Endothelial cell of umbilical vein (primary cell): Measurements from ENCODE around the gene CPHXL. TPM values are rescaled to one million over a fixed set of nuclear protein-coding genes. Genes with fewer than 3 reads are reported as not detected.

ENCODE experiments used
- Bru-seq: library from RNA; stranded (reverse); fragments of 400-500 nt; gene quantifications from one replicate; lab custom pipeline; 2021; lab: Mats Ljungman, UMichigan
- BruChase-seq, 2 experiments: library from RNA; stranded (reverse); fragments of 400-500 nt; gene quantifications; one replicate each; lab custom pipeline; 2021; lab: Mats Ljungman, UMichigan
- BruUV-seq: library from RNA; stranded (reverse); fragments of 400-500 nt; replicated peaks from 2 replicates; lab custom pipeline; 2021; lab: Mats Ljungman, UMichigan
- CTCF ChIA-PET: fragments of 300-600, 350-600 bp; sonication (Branson Sonifier 250); formaldehyde crosslinking; loops from one replicate; lab custom pipeline; 2021; ENCODE audit warnings: antibody characterized with exemption, inconsistent platforms; lab: Charles Lee
- POLR2A ChIA-PET: fragments of 300-600, 350-600 bp; sonication (Branson Sonifier 250); formaldehyde crosslinking; loops from one replicate; lab custom pipeline; 2021; ENCODE audit warnings: antibody characterized with exemption, inconsistent platforms; lab: Charles Lee
- DNase-seq: peaks from one replicate; pipeline ENCODE4 v3.0.0-alpha.2; 2011; ENCODE audit warnings: low read depth, low spot score
- FAIRE-seq: peaks from 2 replicates; lab custom pipeline; 2011; peaks lifted over from hg19 to GRCh38; lab: Jason Lieb, UNC
- H2AFZ ChIP-seq: 2 replicates; pipeline ENCODE4 v1.6.0; 2012; ENCODE audit warnings: low read depth, low read length, control low read depth, inconsistent platforms
- H3K27ac ChIP-seq: 2 replicates; pipeline ENCODE4 v1.5.1; 2011; ENCODE audit warnings: low read depth, mild to moderate bottlenecking, control low read depth, low read length, moderate library complexity; ENCODE audit not compliant: insufficient read depth
- H3K27me3 ChIP-seq, 2 experiments: 2 replicates each; pipeline versions ENCODE4 v1.6.0 to v1.6.1; 2011; ENCODE audit warnings: low read length in 2 of 2, mixed read lengths in 1 of 2; ENCODE audit not compliant: control insufficient read depth in 2 of 2, insufficient read depth in 2 of 2
- H3K36me3 ChIP-seq, 2 experiments: 2 replicates in 1 of 2; 3 replicates in 1 of 2; pipeline ENCODE4 v1.5.1; 2011; ENCODE audit warnings: low read length in 2 of 2, mild to moderate bottlenecking in 1 of 2, moderate library complexity in 1 of 2; ENCODE audit not compliant: control insufficient read depth in 2 of 2, insufficient read depth in 2 of 2; ENCODE audit errors: extremely low read depth in 1 of 2
- H3K4me1 ChIP-seq: 3 replicates; pipeline ENCODE4 v1.5.1; 2011; ENCODE audit warnings: mild to moderate bottlenecking, low read length; ENCODE audit not compliant: control insufficient read depth, insufficient read depth; ENCODE audit errors: extremely low read depth
- H3K4me2 ChIP-seq: 2 replicates; pipeline ENCODE4 v1.6.1; 2011; ENCODE audit warnings: low read length, control low read depth, mixed read lengths; ENCODE audit not compliant: insufficient read depth
- H3K4me3 ChIP-seq, 3 experiments: fragments of 200-600 bp in 1 of 3; sonication (generic), shearing (Covaris generic) in 1 of 3; replicated peaks in 1 of 3; 2 replicates each; pipeline ENCODE4 v1.5.1; 2011 to 2016; ENCODE audit warnings: control low read depth in 3 of 3, low read length in 3 of 3, mild to moderate bottlenecking in 2 of 3, inconsistent platforms in 1 of 3, low read depth in 1 of 3, moderate library complexity in 1 of 3; ENCODE audit not compliant: insufficient read depth in 1 of 3
- H3K79me2 ChIP-seq: 2 replicates; pipeline ENCODE4 v1.6.0; 2012; ENCODE audit warnings: low read length, inconsistent platforms; ENCODE audit not compliant: control insufficient read depth, insufficient read depth
- H3K9ac ChIP-seq: replicated peaks from 2 replicates; pipeline ENCODE3; 2011; ENCODE audit warnings: low read length, control low read depth; ENCODE audit not compliant: insufficient read depth; ENCODE audit errors: extremely low read depth
- H3K9me1 ChIP-seq: replicated peaks from 3 replicates; pipeline ENCODE4 v1.6.0; 2011; ENCODE audit warnings: mild to moderate bottlenecking, low read length; ENCODE audit not compliant: control insufficient read depth, insufficient read depth; ENCODE audit errors: extremely low read depth
- H3K9me3 ChIP-seq: replicated peaks from 2 replicates; pipeline ENCODE4 v1.5.1; 2012; ENCODE audit warnings: low read length, inconsistent platforms; ENCODE audit not compliant: control insufficient read depth, insufficient read depth
- H4K20me1 ChIP-seq: replicated peaks from 2 replicates; pipeline ENCODE3; 2011; ENCODE audit warnings: mild to moderate bottlenecking, low read length; ENCODE audit not compliant: control insufficient read depth, insufficient read depth; ENCODE audit errors: extremely low read depth
- CTCF ChIP-seq, 2 donors: IDR thresholded peaks; 1 replicate in 1 of 2; 2 replicates in 1 of 2; pipeline ENCODE4 v1.5.1; 2011; ENCODE audit warnings: low read length in 2 of 2, mild to moderate bottlenecking in 2 of 2, moderate library complexity in 2 of 2, control low read depth in 1 of 2, inconsistent platforms in 1 of 2, low read depth in 1 of 2; ENCODE audit not compliant: insufficient read depth in 1 of 2; ENCODE audit errors: extremely low read depth in 1 of 2
- EZH2 ChIP-seq: IDR thresholded peaks from 2 replicates; pipeline ENCODE4 v1.6.1; 2012; ENCODE audit warnings: borderline replicate concordance, low read depth, mild to moderate bottlenecking, moderate library complexity, low read length, inconsistent platforms; ENCODE audit not compliant: severe bottlenecking
- FOS ChIP-seq: IDR thresholded peaks from 2 replicates; pipeline ENCODE4 v1.6.1; 2011; ENCODE audit warnings: mild to moderate bottlenecking, low read length, moderate library complexity, borderline replicate concordance; ENCODE audit not compliant: insufficient read depth
- GATA2 ChIP-seq: IDR thresholded peaks from 2 replicates; pipeline ENCODE4 v1.7.0; 2011; ENCODE audit warnings: low read depth, mild to moderate bottlenecking, moderate library complexity, mixed read lengths, low read length; ENCODE audit not compliant: insufficient read length, insufficient read depth
- JUN ChIP-seq: IDR thresholded peaks from 2 replicates; pipeline ENCODE4 v1.6.1; 2011; ENCODE audit warnings: borderline replicate concordance, low read depth; ENCODE audit not compliant: insufficient read length, insufficient read depth
- MAX ChIP-seq: IDR thresholded peaks from 2 replicates; pipeline ENCODE4 v1.6.1; 2011; ENCODE audit not compliant: insufficient read depth, insufficient read length
- MYC ChIP-seq: IDR thresholded peaks from one replicate; pipeline ENCODE4 v1.6.1; 2011; ENCODE audit warnings: mild to moderate bottlenecking, low read depth, low read length
- POLR2A ChIP-seq: IDR thresholded peaks from 2 replicates; pipeline ENCODE4 v1.6.1; 2012; ENCODE audit warnings: low read depth, mild to moderate bottlenecking, control low read depth, low read length
- POLR2AphosphoS5 ChIP-seq: IDR thresholded peaks from 2 replicates; pipeline ENCODE4 v1.6.1; 2012; ENCODE audit warnings: low read depth, mild to moderate bottlenecking, control low read depth, low read length, moderate library complexity; ENCODE audit not compliant: insufficient read depth
- dilution Hi-C: fragments of 300-500 bp; cut with MboI; formaldehyde crosslinking; loops from one replicate; pipeline ENCODE4 v1.15.0; 2019; ENCODE audit warnings: low sequenced_read_pairs; ENCODE audit not compliant: extremely low pct_ligation_motif_present
- intact Hi-C: fragments of 100-400 bp; cut with micrococcal nuclease; formaldehyde crosslinking; loops from one replicate; pipeline ENCODE4 v1.10.0; 2022
- long read RNA-seq: library from polyadenylated mRNA; stranded (forward); transcript quantifications from one replicate; pipeline ENCODE4 v2.0.0, GENCODE V29; 2021
- polyA minus RNA-seq, 3 experiments: library from RNA; depleted of rRNA, polyadenylated mRNA; stranded (reverse); fragments of >200 nt; gene quantifications; 1 replicate in 1 of 3; 2 replicates in 2 of 3; pipeline ENCODE4 v1.2.3, GENCODE V29; 2011
- polyA plus RNA-seq, 4 experiments: library from polyadenylated mRNA; depleted of rRNA in 3 of 4; stranded (reverse) in 3 of 4; unstranded in 1 of 4; fragments of >200 nt; gene quantifications; 2 replicates each; pipeline versions ENCODE4 v1.2.1 to v1.2.3, GENCODE V29; 2011 to 2012; ENCODE audit warnings: missing spikeins in 1 of 4
- total RNA-seq: library from RNA; stranded (reverse); gene quantifications from 2 replicates; pipeline ENCODE4 v1.2.3, GENCODE V29; 2021

The CPHXL gene
- total RNA-seq (not detected in 2 replicates), polyA plus RNA-seq (not detected in 2 replicates), polyA minus RNA-seq (not detected in 2 replicates), Bru-seq, nascent RNA (not detected), BruChase-seq, experiment 1, labeled RNA remaining after a 6-hour chase (not detected), BruChase-seq, experiment 2, labeled RNA remaining after a 2-hour chase (not detected)
- polyA plus RNA-seq (2011; cell fraction: cytosol; rRNA removed), result not detected in 2 replicates
- polyA plus RNA-seq (2011; cell fraction: nucleus; rRNA removed), result not detected in 2 replicates
- not detected in 2 replicates for polyA plus RNA-seq (2012)
- not detected for polyA minus RNA-seq (2011; cell fraction: cytosol; rRNA and poly(A)+ RNA removed)
- polyA minus RNA-seq (2011; cell fraction: nucleus; rRNA and poly(A)+ RNA removed), result not detected in 2 replicates
- long read RNA-seq, result 0 reads

- Histone ChIP-seq H3K4me3 (no peak within 1 kb of the TSS), H4K20me1 (no peaks in the 10 kb centered on the region), H3K36me3 (no peaks in the 10 kb centered on the region), H3K4me2 (no peak within 1 kb of the TSS), H3K79me2 (no peaks in the 10 kb centered on the region), H3K9me3 (no peaks in the 10 kb centered on the region), H3K9ac (no peak within 1 kb of the TSS), H3K9me1 (no peaks in the 10 kb centered on the region), H3K4me1 (no peaks in the 10 kb centered on the region), H3K27me3 (no peaks in the 10 kb centered on the region), H2AFZ (no peak within 1 kb of the TSS), H3K27ac (no peak within 1 kb of the TSS)
- FAIRE-seq (no peak), DNase-seq (no peak)
- BruUV-seq, result no TSS peak
- intact Hi-C loops, result no loop called here
- CTCF ChIA-PET, result interaction anchor here (1.6 kb wide), 1 partner anchor 19 kb away, joined by 3 read pairs; no protein-coding TSS in a partner anchor
- dilution Hi-C loops, result no loop called here
- TF ChIP-seq FOS (no peak), MAX (no peak), CTCF (IDR thresholded peaks at IDR 0.05; ENCODE audit: extremely low read depth in 1 of 2, insufficient read depth in 1 of 2, low read depth in 1 of 2, low read length in 2 of 2) (no peak), JUN (no peak), EZH2 (no peak), GATA2 (no peak), POLR2A (no peak), POLR2AphosphoS5 (no peak), MYC (no peak)
- POLR2A ChIA-PET, result no interaction called here
Observed at GRCh38 chr16:75726390-75726789, at the start of gene CPHXL. Gene CPHXL, minus strand, starts transcription at chr16:75726490. Its CDS starts 48 bp downstream, at chr16:75726442.
